Smooth muscle cell (in vitro differentiated cells): ENCODE data around the gene CHST8. TPM values are rescaled to one million over a fixed set of nuclear protein-coding genes. Genes with fewer than 3 reads are reported as not detected.
A peak's percentile ranks its signal among the peaks of the same experiment; 100 is the strongest.

Experiments
- DNase-seq: peaks from one replicate; lab custom pipeline; 2025; ENCODE audit not compliant: unreplicated experiment; lab: John Stamatoyannopoulos, UW
- H2AFZ ChIP-seq: fragments of 200-600 bp; sonication (generic); 2 replicates; pipeline ENCODE4 v1.6.0; 2016; ENCODE audit warnings: antibody characterized with exemption, low read depth, mild to moderate bottlenecking
- H3F3A ChIP-seq: fragments of 200-600 bp; sonication (generic); 2 replicates; pipeline ENCODE4 v1.6.0; 2017; ENCODE audit warnings: antibody characterized with exemption, low read depth
- H3K27ac ChIP-seq: fragments of 200-600 bp; sonication (generic); 2 replicates; pipeline ENCODE4 v1.5.1; 2016; ENCODE audit warnings: low read depth, mild to moderate bottlenecking
- H3K27me3 ChIP-seq: fragments of 200-600 bp; sonication (generic); 2 replicates; pipeline ENCODE4 v1.6.1; 2016; ENCODE audit warnings: low read depth, mild to moderate bottlenecking
- H3K36me3 ChIP-seq: fragments of 200-600 bp; sonication (generic); 2 replicates; pipeline ENCODE4 v1.5.1; 2016; ENCODE audit warnings: low read depth
- H3K4me1 ChIP-seq: fragments of 200-600 bp; sonication (generic); 2 replicates; pipeline ENCODE4 v1.5.1; 2016; ENCODE audit warnings: low read depth
- H3K4me2 ChIP-seq: fragments of 200-600 bp; sonication (generic); 2 replicates; pipeline ENCODE4 v1.6.0; 2016; ENCODE audit warnings: mild to moderate bottlenecking
- H3K4me3 ChIP-seq: fragments of 200-600 bp; sonication (generic); 2 replicates; pipeline ENCODE4 v1.5.1; 2016; ENCODE audit warnings: mild to moderate bottlenecking
- H3K79me2 ChIP-seq: fragments of 200-600 bp; sonication (generic); 2 replicates; pipeline ENCODE4 v1.6.0; 2016; ENCODE audit warnings: low read depth, mild to moderate bottlenecking
- H3K9ac ChIP-seq: fragments of 200-600 bp; sonication (generic); 2 replicates; pipeline ENCODE4 v1.6.0; 2016; ENCODE audit warnings: low read depth
- H3K9me3 ChIP-seq: fragments of 200-600 bp; sonication (generic); replicated peaks from 2 replicates; pipeline ENCODE4 v1.5.1; 2016; ENCODE audit warnings: low read depth
- H4K20me1 ChIP-seq: fragments of 200-600 bp; sonication (generic); 2 replicates; pipeline ENCODE4 v1.6.0; 2016; ENCODE audit warnings: low read depth
- WGBS: methylation state at CpG from one replicate; pipeline ENCODE4 v1.1.7; 2016; ENCODE audit warnings: low lambda C conversion rate; 5-methylcytosine and 5-hydroxymethylcytosine counted together
- polyA plus RNA-seq: library from polyadenylated mRNA; unstranded; fragments of >200 nt; fragmentation: Nextera tagmentation; extraction: Ambion mirVana; gene quantifications from 2 replicates; pipeline ENCODE4 v1.2.1, GENCODE V29; 2016
- total RNA-seq: library from RNA; depleted of rRNA; stranded (reverse); fragments of >200 nt; gene quantifications from 2 replicates; pipeline ENCODE4 v1.2.3, GENCODE V29; 2014
- TF ChIP-seq, protein P1 (sequence below): fragments of 200-600 bp; sonication (generic); IDR thresholded peaks from 2 replicates; pipeline ENCODE4 v1.5.1; 2017; ENCODE audit warnings: borderline replicate concordance, mild to moderate bottlenecking, antibody characterized with exemption; ENCODE audit not compliant: insufficient read depth, poor library complexity, severe bottlenecking

CHST8 gene
- total and polyA plus RNA-seq, 2 experiments from 2014 or later = not detected

DNA sequence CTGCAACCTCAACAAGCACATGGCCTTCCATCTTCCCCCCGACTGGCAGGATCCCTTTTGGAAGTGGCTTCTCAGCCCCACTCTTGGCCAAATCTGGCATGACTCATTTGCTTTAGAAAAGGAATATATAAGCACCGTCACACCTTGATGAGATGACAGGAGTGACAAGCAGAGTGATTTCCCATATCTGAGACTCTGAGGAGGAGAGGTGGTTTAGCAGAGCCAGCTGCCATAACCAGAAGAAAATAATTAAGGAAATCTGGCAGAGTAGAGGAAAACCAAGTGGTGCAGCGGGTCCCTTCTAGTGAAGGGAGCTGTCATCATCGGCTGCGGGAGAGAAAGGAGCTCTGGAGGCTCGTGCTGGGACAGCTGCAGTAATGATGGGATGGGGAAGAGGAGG lies 147.5 kb downstream of the CHST8 start:
- no peaks in the 10 kb centered on the region for H3K9me3 ChIP-seq
- H3K4me3 ChIP-seq = no peak overlapping the region
- H2AFZ ChIP-seq = no peak overlapping the region
- H3F3A ChIP-seq = no peaks in the 10 kb centered on the region
- H3K4me1 ChIP-seq = no peaks in the 10 kb centered on the region
- no peak overlapping the region for H3K9ac ChIP-seq
- WGBS = 80% methylated on average over 6 of the region's 6 CpGs
- TF ChIP-seq, protein P1, sequence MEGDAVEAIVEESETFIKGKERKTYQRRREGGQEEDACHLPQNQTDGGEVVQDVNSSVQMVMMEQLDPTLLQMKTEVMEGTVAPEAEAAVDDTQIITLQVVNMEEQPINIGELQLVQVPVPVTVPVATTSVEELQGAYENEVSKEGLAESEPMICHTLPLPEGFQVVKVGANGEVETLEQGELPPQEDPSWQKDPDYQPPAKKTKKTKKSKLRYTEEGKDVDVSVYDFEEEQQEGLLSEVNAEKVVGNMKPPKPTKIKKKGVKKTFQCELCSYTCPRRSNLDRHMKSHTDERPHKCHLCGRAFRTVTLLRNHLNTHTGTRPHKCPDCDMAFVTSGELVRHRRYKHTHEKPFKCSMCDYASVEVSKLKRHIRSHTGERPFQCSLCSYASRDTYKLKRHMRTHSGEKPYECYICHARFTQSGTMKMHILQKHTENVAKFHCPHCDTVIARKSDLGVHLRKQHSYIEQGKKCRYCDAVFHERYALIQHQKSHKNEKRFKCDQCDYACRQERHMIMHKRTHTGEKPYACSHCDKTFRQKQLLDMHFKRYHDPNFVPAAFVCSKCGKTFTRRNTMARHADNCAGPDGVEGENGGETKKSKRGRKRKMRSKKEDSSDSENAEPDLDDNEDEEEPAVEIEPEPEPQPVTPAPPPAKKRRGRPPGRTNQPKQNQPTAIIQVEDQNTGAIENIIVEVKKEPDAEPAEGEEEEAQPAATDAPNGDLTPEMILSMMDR = no peak
- no peaks in the 10 kb centered on the region for H4K20me1 ChIP-seq
- no peaks in the 10 kb centered on the region for H3K79me2 ChIP-seq
- H3K27ac ChIP-seq = no peak overlapping the region
- DNase-seq = no peak
- H3K36me3 ChIP-seq = no peaks in the 10 kb centered on the region
- peaks cover 10% of the 10 kb centered on the region for H3K27me3 ChIP-seq
- H3K4me2 ChIP-seq = no peak overlapping the region

DNA sequence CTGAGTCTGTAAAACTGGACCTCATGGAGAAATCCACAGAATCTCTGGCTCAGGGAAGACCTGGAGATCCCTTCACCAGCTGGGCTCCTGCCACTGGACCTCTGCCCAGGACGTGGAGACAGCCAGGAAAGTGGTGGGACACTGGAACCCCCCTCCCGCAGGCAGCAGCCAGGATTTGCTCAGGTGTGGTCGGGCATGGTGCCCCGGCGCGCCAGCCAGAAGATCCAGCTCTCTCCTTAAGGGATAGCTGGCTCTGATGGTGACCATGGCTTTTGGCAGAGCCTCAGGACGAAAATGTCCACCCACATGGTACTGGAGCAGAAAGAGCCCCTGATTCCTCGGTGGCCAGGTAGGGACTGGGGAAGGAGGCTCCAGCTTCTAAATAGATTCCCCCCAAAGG lies 148.4 kb downstream of the CHST8 start:
- TF ChIP-seq, protein P1 = no peak

DNA sequence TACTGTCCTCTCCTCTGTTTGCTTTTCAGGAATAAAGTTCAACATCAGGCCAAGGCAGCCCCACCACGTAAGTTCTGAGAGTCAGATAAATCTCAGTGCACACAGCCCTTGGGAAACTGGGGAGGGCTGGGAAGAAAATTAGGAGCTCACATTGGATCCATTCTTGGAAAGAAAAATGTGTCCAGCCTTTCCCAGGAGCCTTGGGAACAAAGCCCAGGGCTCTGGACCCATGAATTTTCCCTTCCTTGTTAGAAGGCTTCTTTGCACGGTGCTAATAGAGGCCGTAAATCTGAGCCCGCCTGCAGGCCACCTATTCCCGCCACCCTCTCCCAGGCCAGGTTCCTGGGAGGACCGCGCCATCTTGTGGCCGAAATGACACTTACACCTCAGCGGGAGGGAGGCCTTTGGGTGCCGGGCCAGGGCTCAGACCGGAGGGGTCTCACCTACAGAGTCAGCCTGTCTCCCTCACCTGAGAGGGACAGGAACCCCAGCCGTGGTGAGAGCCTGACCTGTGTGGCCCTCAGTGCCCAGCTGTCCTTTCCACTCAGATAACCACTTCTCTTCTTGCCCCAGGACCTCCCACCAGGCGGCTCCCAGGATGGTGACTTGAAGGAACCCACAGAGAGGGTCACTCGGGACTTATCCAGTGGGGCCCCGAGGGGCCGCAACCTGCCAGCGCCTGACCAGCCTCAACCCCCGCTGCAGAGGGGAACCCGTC lies 149.8 kb downstream of the CHST8 start:
- TF ChIP-seq, protein P1 = peak; percentile 90

More for the DNA sequence above, 148.4 kb downstream of the CHST8 start:
- Histone ChIP-seq H4K20me1 (no peaks in the 10 kb centered on the region), H3K27me3 (peaks cover 10% of the 10 kb centered on the region), H3K4me1 (no peaks in the 10 kb centered on the region), H3K36me3 (no peaks in the 10 kb centered on the region), H3K9me3 (no peaks in the 10 kb centered on the region), H3K9ac (no peak overlapping the region), H3K79me2 (no peaks in the 10 kb centered on the region), H2AFZ (no peak overlapping the region), H3K27ac (no peak overlapping the region), H3K4me2 (no peak overlapping the region), H3F3A (no peaks in the 10 kb centered on the region), H3K4me3 (no peak overlapping the region)
- no peak for DNase-seq
- WGBS = 77% methylated on average over 8 of the region's 8 CpGs

More for the DNA sequence above, 149.8 kb downstream of the CHST8 start:
- Histone ChIP-seq H4K20me1 (no peaks in the 10 kb centered on the region), H3K9me3 (no peaks in the 10 kb centered on the region), H3K79me2 (no peaks in the 10 kb centered on the region), H3K27me3 (peaks cover 10% of the 10 kb centered on the region), H3K4me1 (no peaks in the 10 kb centered on the region), H2AFZ (no peak overlapping the region), H3K9ac (no peak overlapping the region), H3K36me3 (no peaks in the 10 kb centered on the region), H3K4me3 (no peak overlapping the region), H3F3A (no peaks in the 10 kb centered on the region), H3K27ac (no peak overlapping the region), H3K4me2 (no peak overlapping the region)
- WGBS = 40% methylated on average over 19 of the region's 19 CpGs
- peak; percentile 48 for DNase-seq
